HCT116 (cell line): ENCODE measurements around the gene PNPLA2. TPM values are rescaled to one million over a fixed set of nuclear protein-coding genes. Genes with fewer than 3 reads are reported as not detected.

Experiments
- ATAC-seq: fragments of 200-7000 bp; cut with Tn5 transposase; 2 replicates; pipeline ENCODE4 v1.9.1; 2020; ENCODE audit warnings: mild to moderate bottlenecking, moderate library complexity
- BruUV-seq: library from RNA; stranded (reverse); fragments of 400-500 nt; replicated peaks from 2 replicates; lab custom pipeline; 2021; lab: Mats Ljungman, UMichigan
- CTCF ChIA-PET: fragments of 300-600 bp; sonication (Branson Sonifier 250); formaldehyde crosslinking; loops from one replicate; lab custom pipeline; 2021; ENCODE audit warnings: antibody characterized with exemption; lab: Charles Lee
- POLR2A ChIA-PET: fragments of 300-600, 350-600 bp; sonication (Branson Sonifier 250); formaldehyde crosslinking; loops from one replicate; lab custom pipeline; 2021; ENCODE audit warnings: antibody characterized with exemption; lab: Charles Lee
- RAD21 ChIA-PET, 2 experiments: fragments of 300-600 bp; sonication (Branson Sonifier 250); formaldehyde crosslinking; loops; one replicate each; lab custom pipeline; 2023; ENCODE audit warnings: low total read pairs in 2 of 2; ENCODE audit not compliant: uncharacterized antibody in 2 of 2, unreplicated experiment in 2 of 2, low non-redundant PET in 1 of 2; lab: Charles Lee
- DNase-seq: peaks from one replicate; pipeline ENCODE4 v3.0.0-alpha.2; 2010; ENCODE audit warnings: low read depth, low spot score
- H2AFZ ChIP-seq: fragments of 200-600 bp; shearing (Covaris generic), sonication (generic); 2 replicates; pipeline ENCODE4 v1.6.1; 2017; ENCODE audit warnings: low read depth, mixed run types, mixed read lengths, antibody characterized with exemption, low read length; ENCODE audit not compliant: poor library complexity, severe bottlenecking
- H3K27ac ChIP-seq: 2 replicates; pipeline ENCODE4 v1.5.1; 2012; ENCODE audit warnings: low read depth, low read length
- H3K27me3 ChIP-seq: fragments of 200-600 bp; sonication (generic); 2 replicates; pipeline ENCODE4 v1.6.1; 2016; ENCODE audit warnings: mixed run types, low read length, mixed read lengths; ENCODE audit not compliant: insufficient read depth
- H3K36me3 ChIP-seq, 2 experiments: fragments of 200-500 bp in 1 of 2; fragments of 200-600 bp in 1 of 2; sonication (Bioruptor generic) in 1 of 2; sonication (generic) in 1 of 2; 2 replicates each; pipeline versions ENCODE4 v1.5.1 to v1.6.1; 2014 to 2016; ENCODE audit warnings: low read length in 2 of 2, inconsistent platforms in 1 of 2, mixed read lengths in 1 of 2, mixed run types in 1 of 2; ENCODE audit not compliant: insufficient read depth in 2 of 2, control insufficient read depth in 1 of 2
- H3K4me1 ChIP-seq, 2 experiments: fragments of 200-600 bp in 1 of 2; sonication (generic) in 1 of 2; 2 replicates each; pipeline versions ENCODE4 v1.5.1 to v1.6.1; 2012 to 2017; ENCODE audit warnings: low read length in 2 of 2, inconsistent platforms in 1 of 2, mild to moderate bottlenecking in 1 of 2, mixed read lengths in 1 of 2, mixed run types in 1 of 2, moderate library complexity in 1 of 2; ENCODE audit not compliant: insufficient read depth in 2 of 2, control insufficient read depth in 1 of 2
- H3K4me2 ChIP-seq: fragments of 200-600 bp; sonication (generic); 2 replicates; pipeline ENCODE4 v1.6.1; 2017; ENCODE audit warnings: mixed run types, low read length, mixed read lengths
- H3K4me3 ChIP-seq, 2 experiments: fragments of 200-600 bp in 1 of 2; sonication (generic) in 1 of 2; replicated peaks in 1 of 2; 2 replicates each; pipeline ENCODE4 v1.5.1; 2011 to 2016; ENCODE audit warnings: low read length in 2 of 2, control low read depth in 1 of 2, low read depth in 1 of 2, mild to moderate bottlenecking in 1 of 2, mixed read lengths in 1 of 2, mixed run types in 1 of 2
- H3K79me2 ChIP-seq: fragments of 200-600 bp; sonication (generic); 2 replicates; pipeline ENCODE4 v1.6.1; 2017; ENCODE audit warnings: mild to moderate bottlenecking, mixed run types, low read length, moderate library complexity, mixed read lengths; ENCODE audit not compliant: insufficient read depth
- H3K9ac ChIP-seq: fragments of 200-600 bp; sonication (generic); 2 replicates; pipeline ENCODE4 v1.6.1; 2016; ENCODE audit warnings: low read length, mixed read lengths
- H3K9me2 ChIP-seq: fragments of 200-600 bp; sonication (generic), shearing (Covaris generic); 2 replicates; pipeline ENCODE4 v1.6.1; 2017; ENCODE audit warnings: mixed run types, mild to moderate bottlenecking, moderate library complexity; ENCODE audit not compliant: insufficient read depth
- H3K9me3 ChIP-seq, 2 experiments: fragments of 200-500 bp in 1 of 2; fragments of 200-600 bp in 1 of 2; sonication (Bioruptor generic) in 1 of 2; sonication (generic) in 1 of 2; 2 replicates each; pipeline ENCODE4 v1.6.1; 2014 to 2017; ENCODE audit warnings: low read length in 2 of 2, mixed read lengths in 2 of 2, inconsistent platforms in 1 of 2, low read depth in 1 of 2, mild to moderate bottlenecking in 1 of 2, mixed run types in 1 of 2, moderate library complexity in 1 of 2; ENCODE audit not compliant: control insufficient read depth in 1 of 2, insufficient read depth in 1 of 2
- H4K20me1 ChIP-seq: fragments of 200-600 bp; sonication (generic), shearing (Covaris generic); 2 replicates; pipeline ENCODE4 v1.6.1; 2017; ENCODE audit warnings: mixed run types, mild to moderate bottlenecking, moderate library complexity; ENCODE audit not compliant: insufficient read depth
- CBX3 ChIP-seq: IDR thresholded peaks from 2 replicates; pipeline ENCODE4 v1.6.1; 2012; ENCODE audit warnings: low read depth
- EGR1 ChIP-seq: IDR thresholded peaks from 2 replicates; pipeline ENCODE4 v1.6.1; 2012; ENCODE audit warnings: low read depth
- ELF1 ChIP-seq: IDR thresholded peaks from 2 replicates; pipeline ENCODE4 v1.6.1; 2012; ENCODE audit warnings: low read depth, borderline replicate concordance
- EZH2phosphoT487 ChIP-seq: fragments of 200-600 bp; IDR thresholded peaks from 2 replicates; pipeline ENCODE4 v1.6.1; 2018; ENCODE audit warnings: antibody characterized with exemption, borderline replicate concordance
- FOSL1 ChIP-seq: IDR thresholded peaks from 2 replicates; pipeline ENCODE4 v1.6.1; 2012; ENCODE audit warnings: low read depth
- JUND ChIP-seq: IDR thresholded peaks from 2 replicates; pipeline ENCODE4 v1.6.1; 2012
- MAX ChIP-seq: IDR thresholded peaks from 2 replicates; pipeline ENCODE4 v1.6.1; 2012
- POLR2A ChIP-seq: IDR thresholded peaks from 2 replicates; pipeline ENCODE4 v1.7.0; 2011; ENCODE audit warnings: borderline replicate concordance; ENCODE audit not compliant: insufficient read depth, insufficient read length; ENCODE audit errors: extremely low read depth
- POLR2AphosphoS5 ChIP-seq: IDR thresholded peaks from 2 replicates; pipeline ENCODE4 v1.6.1; 2011; ENCODE audit warnings: mild to moderate bottlenecking, low read depth, low read length, moderate library complexity
- RAD21 ChIP-seq: IDR thresholded peaks from 2 replicates; pipeline ENCODE4 v1.6.1; 2012; ENCODE audit warnings: low read depth, mild to moderate bottlenecking
- SIN3A ChIP-seq: IDR thresholded peaks from 2 replicates; pipeline ENCODE4 v1.6.1; 2012; ENCODE audit warnings: low read depth
- SRF ChIP-seq: IDR thresholded peaks from 2 replicates; pipeline ENCODE4 v1.6.1; 2012; ENCODE audit warnings: low read depth
- TCF7L2 ChIP-seq: IDR thresholded peaks from 2 replicates; pipeline ENCODE4 v1.7.0; 2011; ENCODE audit warnings: borderline replicate concordance, inconsistent platforms; ENCODE audit not compliant: insufficient read depth, insufficient read length; ENCODE audit errors: extremely low read depth
- YY1 ChIP-seq: IDR thresholded peaks from 2 replicates; pipeline ENCODE4 v1.6.1; 2011; ENCODE audit warnings: low read length, low read depth, moderate library complexity, mild to moderate bottlenecking; ENCODE audit not compliant: insufficient replicate concordance; ENCODE audit errors: extremely low read depth
- ZFX ChIP-seq: fragments of 450-650 bp; IDR thresholded peaks from 2 replicates; pipeline ENCODE4 v1.6.1; 2017
- ZNF274 ChIP-seq: fragments of 200-500 bp; sonication (Bioruptor generic); IDR thresholded peaks from 2 replicates; pipeline ENCODE4 v1.6.1; 2014; ENCODE audit warnings: mild to moderate bottlenecking, low read depth, low read length, inconsistent platforms
- intact Hi-C: fragments of 100-400 bp; cut with micrococcal nuclease; formaldehyde crosslinking; loops from 2 replicates; pipeline ENCODE4 v1.10.0; 2022
- total RNA-seq: library from RNA; stranded (reverse); gene quantifications from one replicate; pipeline ENCODE4 v1.2.1, GENCODE V29; 2021; ENCODE audit not compliant: unreplicated experiment
- TF ChIP-seq, protein P1 (sequence below): IDR thresholded peaks from 2 replicates; pipeline ENCODE4 v1.6.1; 2012; ENCODE audit warnings: low read depth
- TF ChIP-seq, protein P2 (sequence below), 3 experiments: fragments of 200-600 bp in 1 of 3; sonication (generic) in 1 of 3; IDR thresholded peaks in 2 of 3; conservative IDR thresholded peaks in 1 of 3; 2 replicates each; pipeline ENCODE4 v1.5.1; 2012 to 2017; ENCODE audit warnings: low read depth in 2 of 3, low read length in 2 of 3, antibody characterized with exemption in 1 of 3, borderline replicate concordance in 1 of 3, control low read depth in 1 of 3, mild to moderate bottlenecking in 1 of 3, mixed read lengths in 1 of 3, mixed run types in 1 of 3, moderate library complexity in 1 of 3; ENCODE audit not compliant: insufficient read depth in 1 of 3
- TF ChIP-seq, protein P3 (sequence below): IDR thresholded peaks from 2 replicates; pipeline ENCODE4 v1.6.1; 2012

Gene PNPLA2
- total RNA-seq, 1 experiment from 2014 or later = 124 TPM

DNA sequence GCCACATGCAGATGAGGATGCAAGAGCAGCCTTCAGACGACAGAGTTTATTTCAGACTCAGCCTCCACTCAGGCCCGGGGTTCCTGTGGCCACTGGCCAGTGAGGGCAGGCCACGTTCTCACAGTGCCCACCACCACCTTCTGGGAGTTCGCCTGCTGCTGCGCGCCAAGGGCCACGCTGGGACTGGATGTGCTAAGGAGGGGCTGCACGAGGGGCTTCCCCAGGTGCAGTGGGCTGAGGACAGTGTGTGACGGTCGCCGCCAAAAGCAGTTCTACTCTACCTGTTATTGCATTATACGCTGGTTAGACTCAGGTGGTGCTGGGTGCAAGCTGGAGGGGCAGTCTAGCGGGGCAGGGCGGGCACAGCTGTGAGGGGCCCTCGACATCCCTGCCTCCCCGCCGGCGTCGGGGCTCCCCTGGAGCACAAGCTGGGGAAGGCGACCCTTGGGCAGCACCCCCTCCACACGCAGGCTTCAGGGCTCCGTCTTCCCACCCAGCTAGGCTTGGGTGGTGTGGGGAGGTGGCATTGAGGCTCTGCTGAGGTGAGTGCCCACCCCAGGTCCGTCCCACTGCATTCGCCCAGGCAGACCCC is 31.5 kb upstream of the PNPLA2 start:
- Histone ChIP-seq H2AFZ (no peak overlapping the region), H3K4me2 (no peak overlapping the region), H3K36me3 (no peaks in the 10 kb centered on the region), H3K9me2 (no peaks in the 10 kb centered on the region), H3K9me3 (no peaks in the 10 kb centered on the region), H3K4me3 (no peak overlapping the region), H4K20me1 (no peaks in the 10 kb centered on the region), H3K79me2 (no peaks in the 10 kb centered on the region), H3K4me1 (peaks cover 21 to 34% of the 10 kb centered on the region in 2 experiments), H3K27ac (no peak overlapping the region; the same call in 1 of the 2 replicates), H3K9ac (no peak overlapping the region), H3K27me3 (no peaks in the 10 kb centered on the region)
- intact Hi-C loops = no loop called here
- POLR2A ChIA-PET = no interaction called here
- DNase-seq (no peak), ATAC-seq (no peak)
- BruUV-seq = no TSS peak
- TF ChIP-seq EZH2phosphoT487 (no peak), RAD21 (no peak), SRF (no peak), ZFX (no peak), TCF7L2 (no peak), POLR2A (no peak), EGR1 (no peak), ZNF274 (no peak), CBX3 (no peak), YY1 (no peak), ELF1 (no peak), JUND (no peak), POLR2AphosphoS5 (no peak; the same call in 1 of the 2 replicates), MAX (no peak), FOSL1 (no peak), SIN3A (no peak)
- TF ChIP-seq, protein P1, sequence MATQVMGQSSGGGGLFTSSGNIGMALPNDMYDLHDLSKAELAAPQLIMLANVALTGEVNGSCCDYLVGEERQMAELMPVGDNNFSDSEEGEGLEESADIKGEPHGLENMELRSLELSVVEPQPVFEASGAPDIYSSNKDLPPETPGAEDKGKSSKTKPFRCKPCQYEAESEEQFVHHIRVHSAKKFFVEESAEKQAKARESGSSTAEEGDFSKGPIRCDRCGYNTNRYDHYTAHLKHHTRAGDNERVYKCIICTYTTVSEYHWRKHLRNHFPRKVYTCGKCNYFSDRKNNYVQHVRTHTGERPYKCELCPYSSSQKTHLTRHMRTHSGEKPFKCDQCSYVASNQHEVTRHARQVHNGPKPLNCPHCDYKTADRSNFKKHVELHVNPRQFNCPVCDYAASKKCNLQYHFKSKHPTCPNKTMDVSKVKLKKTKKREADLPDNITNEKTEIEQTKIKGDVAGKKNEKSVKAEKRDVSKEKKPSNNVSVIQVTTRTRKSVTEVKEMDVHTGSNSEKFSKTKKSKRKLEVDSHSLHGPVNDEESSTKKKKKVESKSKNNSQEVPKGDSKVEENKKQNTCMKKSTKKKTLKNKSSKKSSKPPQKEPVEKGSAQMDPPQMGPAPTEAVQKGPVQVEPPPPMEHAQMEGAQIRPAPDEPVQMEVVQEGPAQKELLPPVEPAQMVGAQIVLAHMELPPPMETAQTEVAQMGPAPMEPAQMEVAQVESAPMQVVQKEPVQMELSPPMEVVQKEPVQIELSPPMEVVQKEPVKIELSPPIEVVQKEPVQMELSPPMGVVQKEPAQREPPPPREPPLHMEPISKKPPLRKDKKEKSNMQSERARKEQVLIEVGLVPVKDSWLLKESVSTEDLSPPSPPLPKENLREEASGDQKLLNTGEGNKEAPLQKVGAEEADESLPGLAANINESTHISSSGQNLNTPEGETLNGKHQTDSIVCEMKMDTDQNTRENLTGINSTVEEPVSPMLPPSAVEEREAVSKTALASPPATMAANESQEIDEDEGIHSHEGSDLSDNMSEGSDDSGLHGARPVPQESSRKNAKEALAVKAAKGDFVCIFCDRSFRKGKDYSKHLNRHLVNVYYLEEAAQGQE = no peak
- TF ChIP-seq, protein P2, sequence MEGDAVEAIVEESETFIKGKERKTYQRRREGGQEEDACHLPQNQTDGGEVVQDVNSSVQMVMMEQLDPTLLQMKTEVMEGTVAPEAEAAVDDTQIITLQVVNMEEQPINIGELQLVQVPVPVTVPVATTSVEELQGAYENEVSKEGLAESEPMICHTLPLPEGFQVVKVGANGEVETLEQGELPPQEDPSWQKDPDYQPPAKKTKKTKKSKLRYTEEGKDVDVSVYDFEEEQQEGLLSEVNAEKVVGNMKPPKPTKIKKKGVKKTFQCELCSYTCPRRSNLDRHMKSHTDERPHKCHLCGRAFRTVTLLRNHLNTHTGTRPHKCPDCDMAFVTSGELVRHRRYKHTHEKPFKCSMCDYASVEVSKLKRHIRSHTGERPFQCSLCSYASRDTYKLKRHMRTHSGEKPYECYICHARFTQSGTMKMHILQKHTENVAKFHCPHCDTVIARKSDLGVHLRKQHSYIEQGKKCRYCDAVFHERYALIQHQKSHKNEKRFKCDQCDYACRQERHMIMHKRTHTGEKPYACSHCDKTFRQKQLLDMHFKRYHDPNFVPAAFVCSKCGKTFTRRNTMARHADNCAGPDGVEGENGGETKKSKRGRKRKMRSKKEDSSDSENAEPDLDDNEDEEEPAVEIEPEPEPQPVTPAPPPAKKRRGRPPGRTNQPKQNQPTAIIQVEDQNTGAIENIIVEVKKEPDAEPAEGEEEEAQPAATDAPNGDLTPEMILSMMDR (IDR thresholded peaks at IDR 0.05 in 2 of 3, conservative IDR thresholded peaks at IDR 0.05 in 1 of 3; ENCODE audit: borderline replicate concordance in 1 of 3, insufficient read depth in 1 of 3, low read depth in 2 of 3, low read length in 2 of 3) = no peak
- TF ChIP-seq, protein P3, sequence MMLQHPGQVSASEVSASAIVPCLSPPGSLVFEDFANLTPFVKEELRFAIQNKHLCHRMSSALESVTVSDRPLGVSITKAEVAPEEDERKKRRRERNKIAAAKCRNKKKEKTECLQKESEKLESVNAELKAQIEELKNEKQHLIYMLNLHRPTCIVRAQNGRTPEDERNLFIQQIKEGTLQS = no peak
- RAD21 ChIA-PET = no interaction called here
- CTCF ChIA-PET = no interaction called here
